Activated T-cell treated with anti-CD3 and anti-CD28 coated beads for 48 hours (primary cell): Measurements from ENCODE around the gene KYAT1.
A peak's percentile ranks its signal among the peaks of the same experiment; 100 is the strongest.
"Not testable (repeated sequence)": the region's sequence is repeated elsewhere in the genome, so short reads cannot be mapped to it uniquely, and the experiment has no call there.

Experiments
- DNase-seq: peaks from one replicate; pipeline ENCODE4 v3.0.0-alpha.2; 2020; ENCODE audit warnings: low read depth

The KYAT1 gene

GRCh38 chr9:128818099-128818838 is 63.5 kb downstream of the KYAT1 start, which contains the start of gene ENDOG:
ENDOG (plus strand) TSS chr9:128818500; CDS start chr9:128818685, 185 bp downstream.
- peak; percentile 99 for DNase-seq

DNA sequence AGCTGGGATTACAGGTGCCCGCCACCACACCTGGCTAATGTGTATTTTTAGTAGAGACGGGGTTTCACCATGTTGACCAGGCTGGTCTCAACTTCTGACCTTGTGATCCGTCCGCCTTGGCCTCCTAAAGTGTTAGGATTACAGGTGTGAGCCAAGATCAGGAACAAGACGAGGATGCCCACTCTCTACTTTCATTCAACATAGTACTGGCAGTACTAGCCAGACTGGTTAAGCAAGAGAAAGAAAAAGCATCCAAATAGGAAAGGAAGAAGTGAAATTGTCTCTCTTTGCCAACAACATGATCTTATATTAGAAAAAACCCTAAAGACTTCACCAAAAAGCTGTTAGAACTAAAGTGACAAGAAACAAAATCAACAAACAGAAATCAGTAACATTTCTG is 70.9 kb downstream of the KYAT1 start:
- DNase-seq, result no peak

DNA sequence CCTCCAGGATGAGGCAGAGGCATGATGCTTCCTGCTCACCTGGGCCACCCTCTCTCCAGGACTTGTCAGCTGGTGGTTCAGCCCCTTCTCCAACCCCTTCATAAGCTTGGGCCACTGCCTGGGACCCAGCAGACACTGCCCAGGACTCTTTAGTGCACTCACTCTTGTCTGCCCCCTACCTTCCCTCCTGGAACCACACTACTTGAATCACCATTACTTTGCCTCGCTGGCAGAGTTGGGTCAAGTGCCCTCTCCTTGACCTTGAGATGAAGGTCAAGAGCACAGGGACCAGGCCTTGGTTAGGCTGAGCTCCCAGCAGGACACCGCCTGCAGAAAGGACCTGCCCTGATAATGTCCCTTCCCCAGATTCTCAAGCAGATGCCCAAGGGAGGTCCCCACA is 71.9 kb downstream of the KYAT1 start:
- DNase-seq, result no peak

DNA sequence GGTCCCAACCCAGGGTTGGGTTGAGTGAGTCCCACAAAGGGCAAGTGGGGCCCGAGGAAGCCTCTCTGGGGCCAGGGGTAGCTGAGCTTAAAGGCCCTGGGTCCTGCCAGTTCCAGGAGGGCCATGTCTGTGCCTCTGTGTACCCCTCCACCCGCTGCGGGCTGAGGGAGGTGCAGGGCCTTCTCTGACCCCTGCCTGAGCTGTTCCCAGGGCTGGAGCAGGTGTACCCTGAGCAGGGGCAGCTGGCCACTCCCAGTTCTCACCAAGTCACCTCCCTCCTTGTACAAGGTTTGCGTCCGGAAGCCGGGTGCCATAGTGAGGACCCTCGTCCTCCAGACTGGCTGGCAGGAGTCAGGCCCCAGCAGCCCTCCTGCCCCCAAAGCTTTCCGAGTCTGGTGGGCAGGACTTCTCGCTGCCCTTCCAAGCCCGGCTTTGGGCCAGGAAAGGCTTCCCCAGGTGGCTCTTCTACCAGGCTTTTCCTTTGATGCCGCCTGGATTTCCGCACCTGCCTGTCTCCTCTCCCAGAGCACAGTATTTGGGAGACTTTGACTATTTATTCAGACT is 72.6 kb downstream of the KYAT1 start:
- DNase-seq, result no peak

DNA sequence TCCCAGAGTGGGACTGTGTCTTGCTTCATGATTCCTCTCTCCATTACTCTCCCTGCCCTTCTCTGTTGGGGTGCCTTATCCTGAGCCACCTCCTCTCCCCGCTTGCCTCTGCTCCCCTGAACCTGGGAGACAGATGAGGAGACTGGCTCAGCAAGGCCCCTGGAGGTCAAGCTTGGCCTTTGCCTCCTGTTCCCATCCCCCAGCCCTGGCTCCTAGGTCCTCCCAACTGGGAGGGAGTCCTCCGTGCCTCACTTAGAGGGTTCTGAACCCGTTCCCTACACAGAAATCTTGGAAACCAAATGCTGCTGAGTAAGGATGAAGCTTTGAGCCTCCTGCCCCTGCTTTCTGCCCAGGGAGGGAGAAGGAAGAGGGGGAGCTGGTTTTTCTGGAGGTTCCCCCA is 73.2 kb downstream of the KYAT1 start:
- no peak for DNase-seq

DNA sequence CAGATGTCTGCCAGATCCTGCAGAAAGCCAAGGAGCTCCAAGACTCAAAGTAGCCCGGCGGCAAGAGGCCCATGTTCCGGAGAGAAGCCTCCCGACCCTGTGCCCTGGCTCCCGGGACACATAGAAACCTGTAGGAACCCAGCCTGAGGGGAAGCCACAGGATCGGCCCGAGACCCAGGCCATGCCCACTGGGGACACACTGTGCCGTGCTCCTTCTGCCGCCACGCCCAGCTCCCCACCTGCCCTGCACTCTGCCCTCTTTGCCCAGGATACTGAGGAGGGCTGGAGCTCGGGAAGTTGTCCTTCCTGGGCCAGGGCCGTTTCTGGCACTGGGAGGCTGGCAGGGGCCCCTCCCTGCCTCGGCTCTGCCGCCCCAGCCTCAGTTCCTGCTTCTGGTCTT is 73.9 kb downstream of the KYAT1 start:
- no peak for DNase-seq

DNA sequence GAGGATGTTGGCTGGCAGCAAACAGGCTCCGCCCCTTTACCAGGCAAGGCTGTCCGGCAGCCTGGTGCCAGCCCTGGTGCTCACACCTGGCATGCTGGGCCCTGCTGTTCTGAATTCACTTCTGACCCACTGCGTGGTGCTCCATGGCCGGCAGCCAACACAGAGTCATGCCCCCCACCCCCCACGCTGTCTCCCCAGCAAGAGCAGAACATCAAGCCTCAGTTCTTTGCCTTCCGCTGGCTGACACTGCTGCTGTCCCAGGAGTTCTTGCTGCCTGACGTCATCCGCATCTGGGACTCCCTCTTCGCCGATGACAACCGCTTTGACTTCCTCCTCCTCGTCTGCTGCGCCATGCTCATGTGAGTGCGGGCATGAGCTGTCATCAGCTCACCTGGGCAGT is 76.1 kb downstream of the KYAT1 start:
- no peak for DNase-seq

DNA sequence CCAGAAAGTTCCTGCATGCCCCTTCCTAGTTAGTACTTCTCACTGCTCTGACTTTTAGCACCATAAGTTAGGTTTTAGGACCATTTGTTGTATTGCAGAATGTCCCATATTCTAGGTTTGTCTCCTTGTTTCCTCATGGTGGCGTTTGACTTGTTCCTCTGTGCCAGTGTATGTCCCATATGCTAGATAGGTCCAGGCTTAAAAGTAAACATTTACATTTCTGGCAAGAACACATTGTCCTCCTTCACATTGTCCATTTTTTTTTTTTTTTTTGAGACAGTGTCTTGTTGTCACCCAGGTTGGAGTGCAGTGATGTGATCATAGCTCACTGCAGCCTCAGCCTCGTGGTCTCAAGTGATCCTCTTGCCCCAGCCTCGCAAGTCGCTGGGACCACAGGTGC is 79.3 kb downstream of the KYAT1 start:
- DNase-seq, result no peak

DNA sequence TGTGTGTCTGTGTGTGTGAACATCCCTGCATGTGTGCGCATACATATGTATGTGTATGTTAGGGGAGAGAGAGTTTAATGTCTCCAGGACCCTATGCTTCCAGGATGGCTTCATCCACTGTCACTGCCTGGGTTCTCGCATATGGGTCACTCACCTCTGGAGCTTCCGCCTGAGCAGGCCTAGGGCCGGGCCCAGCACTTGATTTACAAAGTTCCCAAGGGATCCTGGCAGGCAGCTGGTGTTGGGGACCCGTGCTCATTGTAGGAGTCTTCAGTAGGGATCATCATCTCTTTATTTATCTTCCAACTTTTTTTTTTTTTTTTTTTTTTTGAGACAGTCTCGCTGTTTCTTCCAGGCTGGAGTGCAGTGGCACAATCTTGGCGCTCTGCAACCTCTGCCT is 81.7 kb downstream of the KYAT1 start:
- no peak for DNase-seq

GRCh38 chr9:128798896-128799295 is 82.9 kb downstream of the KYAT1 start:
- no peak for DNase-seq

GRCh38 chr9:128794961-128795360 is 86.8 kb downstream of the KYAT1 start:
- DNase-seq, result not testable (repeated sequence)

GRCh38 chr9:128792978-128793686 is 88.6 kb downstream of the KYAT1 start:
- no peak for DNase-seq

DNA sequence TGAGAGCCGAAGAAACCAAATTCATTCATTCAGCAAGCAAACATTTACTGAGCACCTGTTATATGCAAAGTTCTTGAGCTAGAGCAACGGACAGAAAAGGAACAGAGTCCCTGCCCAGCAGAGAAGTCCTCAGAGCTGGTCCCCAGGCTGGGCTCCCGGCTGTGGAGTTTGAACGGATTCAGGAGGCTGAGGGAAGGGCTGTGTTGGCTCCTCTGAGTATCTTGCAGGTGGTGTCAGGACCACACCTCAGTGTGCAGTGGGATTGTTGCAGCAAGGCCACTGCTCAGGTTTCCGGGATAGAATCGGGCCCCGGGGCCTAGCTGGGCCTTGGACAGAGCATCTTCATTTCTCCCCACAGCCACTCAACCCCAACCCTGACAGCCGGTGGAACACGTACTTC is 89.6 kb downstream of the KYAT1 start:
- no peak for DNase-seq

DNA sequence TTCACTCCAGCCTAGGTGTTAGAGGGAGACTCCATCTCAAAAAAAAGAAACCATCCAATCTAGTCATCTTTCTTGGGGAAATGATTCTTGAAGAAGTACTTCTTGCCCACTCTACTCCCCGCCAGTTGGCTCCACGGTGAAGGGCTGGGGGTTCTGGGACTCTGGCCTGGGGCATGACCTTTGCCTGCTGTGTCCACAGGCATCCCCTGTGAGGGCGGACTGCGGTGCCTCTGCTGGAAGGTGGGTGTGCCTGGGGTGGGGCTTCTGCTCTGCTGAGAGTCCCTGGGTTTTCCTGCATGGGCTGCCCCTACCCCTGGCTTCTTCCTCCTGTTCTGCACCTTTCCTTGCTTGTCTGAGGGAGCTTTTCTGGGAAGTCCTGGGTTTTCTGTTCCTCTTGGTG is 91.2 kb downstream of the KYAT1 start:
- DNase-seq, result no peak

DNA sequence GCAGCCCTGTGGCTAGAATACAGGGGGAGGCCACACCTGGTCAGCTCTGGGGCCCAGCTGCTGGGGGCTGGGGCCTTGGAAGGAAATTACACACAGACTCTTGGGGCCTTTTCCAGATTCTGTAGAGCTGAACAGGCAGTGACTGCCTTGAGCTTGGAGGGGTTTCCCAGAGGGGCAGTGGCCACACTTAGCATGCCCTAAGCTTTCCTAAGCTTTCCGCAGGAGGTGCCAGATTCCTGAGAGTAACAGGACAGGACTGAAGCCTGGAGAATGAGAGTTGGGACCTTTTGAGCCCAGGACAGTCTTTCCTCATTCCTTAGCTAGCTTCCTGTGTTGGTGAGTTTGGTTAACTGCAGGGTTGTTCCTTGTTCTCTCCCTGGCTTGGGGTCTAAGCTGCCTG is 93.3 kb downstream of the KYAT1 start:
- no peak for DNase-seq

DNA sequence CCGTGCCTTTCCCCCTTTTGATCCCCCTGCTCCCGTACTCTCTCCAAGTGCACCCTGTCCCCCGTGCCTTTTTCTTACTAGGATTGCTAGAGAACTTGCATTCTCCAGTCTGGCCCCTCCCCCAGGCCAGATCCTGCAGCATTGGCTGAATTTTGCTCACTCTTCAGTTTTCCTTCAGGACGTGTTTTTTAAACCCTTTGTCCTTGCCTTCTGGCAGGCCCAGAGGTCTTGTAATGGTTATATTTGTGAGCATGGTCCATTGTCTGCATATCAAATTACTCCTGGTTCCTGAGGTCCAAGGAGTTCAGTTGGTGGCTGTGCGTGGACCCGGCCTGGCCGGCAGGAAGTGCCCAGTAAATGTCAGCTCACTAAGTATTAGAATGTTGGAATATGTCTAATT is 94.1 kb downstream of the KYAT1 start:
- no peak for DNase-seq

GRCh38 chr9:128786681-128787601 is 94.8 kb downstream of the KYAT1 start, which contains the start of gene TBC1D13:
TBC1D13 (plus strand) TSS chr9:128787253; CDS start chr9:128787354, 101 bp downstream.
- DNase-seq, result peak; percentile 89

DNA sequence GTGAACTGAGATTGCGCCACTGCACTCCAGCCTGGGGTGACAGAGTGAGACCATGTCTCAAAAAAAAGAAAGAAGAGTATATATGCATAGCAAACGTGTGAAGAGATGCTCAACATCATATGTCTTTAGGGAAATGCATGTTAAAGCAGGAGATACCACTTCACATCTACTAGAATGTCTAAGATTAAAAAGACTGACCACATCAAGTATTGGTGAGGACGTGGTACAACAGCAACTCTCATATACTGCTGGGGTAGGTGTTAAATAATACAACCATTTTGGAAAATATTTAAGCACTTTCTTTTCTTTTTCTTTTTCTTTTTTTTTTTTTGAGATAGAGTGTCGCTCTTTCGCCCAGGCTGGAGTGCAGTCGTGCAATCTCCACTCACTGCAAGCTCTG is 96.3 kb downstream of the KYAT1 start:
- DNase-seq, result no peak
